ENCODE results near the gene LMNA.

The LMNA gene

GRCh38 chr1:156102633-156103511 is 11.6 kb upstream of the LMNA start:
- in situ Hi-C loops (cut with HindIII; ENCODE audit: low pct_unique_long_range_greater_than_20kb, low sequenced_read_pairs): no loop called here

GRCh38 chr1:156103521-156103947 is 11.0 kb upstream of the LMNA start:
- no peak for TF ChIP-seq JUND (IDR thresholded peaks at IDR 0.05; ENCODE audit: low read depth)
- in situ Hi-C loops (cut with HindIII; ENCODE audit: low pct_unique_long_range_greater_than_20kb, low sequenced_read_pairs): no loop called here
- DNase-seq (ENCODE audit: low read depth in 1 of 2, low spot score in 1 of 2): no peak

More at GRCh38 chr1:156102633-156103511, 11.6 kb upstream of the LMNA start:
- no peak for TF ChIP-seq JUND (IDR thresholded peaks at IDR 0.05; ENCODE audit: low read depth)
- DNase-seq (ENCODE audit: low read depth in 1 of 2, low spot score in 1 of 2): no peak

- peak; percentile 90 to 94 for DNase-seq (ENCODE audit: low read depth in 1 of 2, low spot score in 1 of 2)
- in situ Hi-C loops (cut with HindIII; ENCODE audit: low pct_unique_long_range_greater_than_20kb, low sequenced_read_pairs): no loop called here
- TF ChIP-seq JUND (IDR thresholded peaks at IDR 0.05; ENCODE audit: low read depth): no peak
These were observed 10.3 kb upstream of the LMNA start for GRCh38 chr1:156104065-156104810.

- DNase-seq (ENCODE audit: low read depth in 1 of 2, low spot score in 1 of 2): peak; percentile 76 to 89
- in situ Hi-C loops (cut with HindIII; ENCODE audit: low pct_unique_long_range_greater_than_20kb, low sequenced_read_pairs): no loop called here
- no peak for TF ChIP-seq JUND (IDR thresholded peaks at IDR 0.05; ENCODE audit: low read depth)
These were observed 9.4 kb upstream of the LMNA start for GRCh38 chr1:156104861-156105832.

GRCh38 chr1:156106624-156107488 is 7.7 kb upstream of the LMNA start:
- in situ Hi-C loops (cut with HindIII; ENCODE audit: low pct_unique_long_range_greater_than_20kb, low sequenced_read_pairs): no loop called here
- DNase-seq (ENCODE audit: low read depth in 1 of 2, low spot score in 1 of 2): peak in 1 of 2 experiments; percentile 83
- TF ChIP-seq JUND (IDR thresholded peaks at IDR 0.05; ENCODE audit: low read depth): no peak

GRCh38 chr1:156108057-156108456 is 6.5 kb upstream of the LMNA start:
- no peak for TF ChIP-seq JUND (IDR thresholded peaks at IDR 0.05; ENCODE audit: low read depth)
- in situ Hi-C loops (cut with HindIII; ENCODE audit: low pct_unique_long_range_greater_than_20kb, low sequenced_read_pairs): no loop called here
- no peak for DNase-seq (ENCODE audit: low read depth in 1 of 2, low spot score in 1 of 2)

- no peak for TF ChIP-seq JUND (IDR thresholded peaks at IDR 0.05; ENCODE audit: low read depth)
- in situ Hi-C loops (cut with HindIII; ENCODE audit: low pct_unique_long_range_greater_than_20kb, low sequenced_read_pairs): no loop called here
- no peak for DNase-seq (ENCODE audit: low read depth in 1 of 2, low spot score in 1 of 2)
These were observed 5.8 kb upstream of the LMNA start for GRCh38 chr1:156108664-156109241.

GRCh38 chr1:156110252-156110651 is 4.3 kb upstream of the LMNA start:
- no peak for DNase-seq (ENCODE audit: low read depth in 1 of 2, low spot score in 1 of 2)
- no peak for TF ChIP-seq JUND (IDR thresholded peaks at IDR 0.05; ENCODE audit: low read depth)
- in situ Hi-C loops (cut with HindIII; ENCODE audit: low pct_unique_long_range_greater_than_20kb, low sequenced_read_pairs): no loop called here

GRCh38 chr1:156111355-156111962 is 3.1 kb upstream of the LMNA start:
- in situ Hi-C loops (cut with HindIII; ENCODE audit: low pct_unique_long_range_greater_than_20kb, low sequenced_read_pairs): no loop called here
- TF ChIP-seq JUND (IDR thresholded peaks at IDR 0.05; ENCODE audit: low read depth): no peak
- no peak for DNase-seq (ENCODE audit: low read depth in 1 of 2, low spot score in 1 of 2)

- no peak for DNase-seq (ENCODE audit: low read depth in 1 of 2, low spot score in 1 of 2)
- in situ Hi-C loops (cut with HindIII; ENCODE audit: low pct_unique_long_range_greater_than_20kb, low sequenced_read_pairs): no loop called here
- no peak for TF ChIP-seq JUND (IDR thresholded peaks at IDR 0.05; ENCODE audit: low read depth)
These were observed 2.0 kb upstream of the LMNA start for GRCh38 chr1:156112276-156113137.

Measured in T47D (cell line).